HG02763 (cell line): Measurements from ENCODE around the gene C5orf34.
"Not testable (repeated sequence)": the region's sequence is repeated elsewhere in the genome, so short reads cannot be mapped to it uniquely, and the experiment has no call there.

Experiments
- ATAC-seq: cut with Tn5 transposase; IDR thresholded peaks from one replicate; pipeline ENCODE4 v1.9.1; 2021; ENCODE audit warnings: mild to moderate bottlenecking, moderate library complexity; ENCODE audit not compliant: unreplicated experiment

The C5orf34 gene

DNA sequence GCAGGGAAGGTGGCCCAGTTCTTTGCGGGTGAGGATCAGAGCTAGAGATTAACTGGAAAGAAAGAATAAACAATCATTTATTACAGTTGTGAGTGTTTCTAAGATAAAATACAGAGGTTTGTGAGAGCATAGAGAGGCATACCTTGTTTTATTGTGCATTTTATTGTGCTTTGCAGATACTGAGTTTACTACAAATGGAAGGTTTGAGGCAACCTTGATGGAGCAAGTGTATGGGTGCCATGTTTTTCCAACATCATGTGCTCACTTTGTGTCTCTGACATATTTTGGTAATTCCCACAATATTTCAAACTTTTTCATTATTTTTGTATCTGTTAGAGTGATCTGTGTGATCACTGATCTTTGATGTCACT lies 715 bp upstream of the C5orf34 start:
- ATAC-seq: no peak

DNA sequence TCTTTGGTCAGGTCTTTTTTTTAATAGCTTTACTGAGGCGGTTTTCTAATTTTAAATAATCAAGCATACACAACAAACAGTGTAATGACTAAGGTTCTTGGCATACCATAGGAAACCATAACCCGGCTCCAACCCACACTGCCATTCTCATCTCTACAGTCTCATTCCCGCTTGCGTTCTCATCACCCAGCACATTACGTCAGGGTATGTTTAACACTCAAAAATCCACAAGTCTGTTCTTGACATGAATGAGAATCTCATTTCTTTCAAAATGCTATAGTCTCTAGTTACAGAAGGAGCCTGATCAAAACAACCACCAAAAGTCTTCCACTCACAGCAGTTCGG lies 505 bp downstream of the C5orf34 start:
- peak; percentile 9 for ATAC-seq

DNA sequence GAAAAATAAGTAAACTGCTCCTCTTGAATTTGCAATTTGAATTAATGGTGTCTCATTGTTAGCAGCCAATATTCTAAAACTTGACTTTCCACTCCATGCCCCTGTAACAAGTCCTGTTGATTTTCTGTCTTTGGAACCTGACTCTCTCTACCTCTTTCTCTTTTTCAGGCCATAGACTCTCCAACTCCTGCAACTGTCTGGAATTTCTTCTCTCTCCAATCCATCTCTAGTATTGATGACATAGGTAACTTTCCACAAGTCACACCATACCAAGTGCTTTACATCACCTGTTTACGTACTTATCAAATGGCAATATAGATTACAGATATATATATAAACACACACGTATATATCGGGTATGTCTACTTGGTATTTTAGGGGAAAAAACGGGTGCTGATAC lies 923 bp downstream of the C5orf34 start:
- no peak for ATAC-seq

DNA sequence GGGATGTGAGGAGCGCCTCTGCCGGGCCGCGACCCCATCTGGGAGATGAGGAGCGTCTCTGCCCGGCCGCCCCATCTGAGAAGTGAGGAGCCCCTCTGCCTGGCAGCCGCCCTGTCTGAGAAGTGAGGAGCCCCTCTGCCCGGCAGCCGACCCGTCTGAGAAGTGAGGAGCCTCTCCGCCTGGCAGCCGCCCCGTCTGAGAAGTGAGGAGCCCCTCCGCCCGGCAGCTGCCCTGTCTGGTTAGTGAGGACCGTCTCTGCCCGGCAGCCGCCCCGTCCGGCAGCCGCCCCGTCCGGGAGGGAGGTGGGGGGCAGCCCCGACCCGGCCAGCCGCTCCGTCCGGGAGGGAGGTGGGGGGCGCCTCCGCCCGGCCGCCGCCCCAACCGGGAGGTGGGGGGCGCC lies 3.9 kb downstream of the C5orf34 start:
- ATAC-seq: not testable (repeated sequence)

DNA sequence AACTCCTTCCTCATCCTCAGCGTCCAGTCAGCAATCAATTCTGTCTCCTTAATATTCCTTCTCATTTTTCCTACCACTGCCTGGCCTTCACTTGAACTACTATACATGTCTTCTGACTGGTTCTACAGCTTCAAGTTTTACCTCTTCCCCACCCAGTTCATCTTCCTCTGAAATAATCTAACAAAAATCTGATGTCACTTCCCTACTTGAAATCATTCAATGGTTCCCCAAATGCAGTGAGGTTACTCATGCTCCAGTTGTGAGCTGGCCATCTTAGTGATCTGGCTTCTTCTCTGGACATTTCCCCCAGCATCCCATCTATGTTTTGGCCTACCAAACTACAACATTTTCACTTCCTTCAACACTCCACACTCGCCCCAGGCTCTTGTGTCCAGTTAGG lies 16.4 kb downstream of the C5orf34 start:
- ATAC-seq: no peak

DNA sequence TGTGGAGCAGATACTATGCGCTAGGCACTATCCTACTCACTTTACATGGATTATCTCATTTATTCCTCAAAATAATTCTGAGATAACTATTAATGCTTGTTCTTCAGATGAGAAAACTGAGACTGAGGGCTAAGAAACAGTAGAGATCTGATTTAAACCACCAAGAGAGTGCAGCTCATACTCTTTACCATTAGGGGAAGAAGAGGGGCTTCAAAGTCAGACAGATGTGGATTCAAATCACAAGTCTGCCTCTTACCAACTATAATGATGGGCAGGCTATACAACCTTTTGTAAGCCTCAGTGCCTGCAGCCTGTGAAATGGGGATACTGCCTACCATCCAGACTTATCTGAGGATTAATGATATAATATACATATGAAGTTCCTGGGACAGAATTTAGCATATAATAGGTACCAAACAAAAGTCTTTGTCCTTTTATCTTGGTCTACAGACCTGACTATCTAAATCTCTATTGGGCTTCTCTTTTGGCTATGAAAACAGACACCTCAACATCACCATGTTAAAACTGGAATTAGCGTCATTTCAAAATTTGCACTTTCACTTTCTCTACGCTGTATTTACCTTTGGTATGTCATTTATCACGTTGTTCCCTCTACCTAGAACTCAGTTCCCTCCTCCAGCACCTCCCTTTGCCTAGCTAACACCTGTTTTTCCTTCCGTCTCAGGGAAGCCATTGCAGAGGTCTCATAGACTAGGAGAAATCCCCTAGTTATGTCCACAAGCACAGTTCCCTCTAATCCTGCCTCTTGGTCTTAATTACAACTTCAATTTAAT lies 17.4 kb downstream of the C5orf34 start:
- no peak for ATAC-seq

DNA sequence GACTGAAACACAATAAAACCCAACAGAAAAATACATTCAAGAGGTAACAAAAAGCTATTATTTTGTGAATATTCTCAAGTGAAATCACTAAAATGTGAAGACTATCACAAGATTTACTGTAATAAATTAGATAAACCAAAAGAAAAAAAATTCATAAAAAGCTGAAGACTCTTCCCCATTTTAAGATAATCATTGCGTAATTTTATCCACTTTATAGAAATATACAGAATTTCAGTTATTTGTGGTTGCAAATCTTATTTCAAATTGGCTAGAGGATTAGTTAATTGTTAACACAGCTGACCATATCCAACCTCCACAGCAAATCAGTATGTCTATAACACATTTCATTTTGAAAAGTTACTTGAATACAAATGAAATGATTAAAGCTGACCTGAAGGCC lies 23.6 kb downstream of the C5orf34 start:
- no peak for ATAC-seq

DNA sequence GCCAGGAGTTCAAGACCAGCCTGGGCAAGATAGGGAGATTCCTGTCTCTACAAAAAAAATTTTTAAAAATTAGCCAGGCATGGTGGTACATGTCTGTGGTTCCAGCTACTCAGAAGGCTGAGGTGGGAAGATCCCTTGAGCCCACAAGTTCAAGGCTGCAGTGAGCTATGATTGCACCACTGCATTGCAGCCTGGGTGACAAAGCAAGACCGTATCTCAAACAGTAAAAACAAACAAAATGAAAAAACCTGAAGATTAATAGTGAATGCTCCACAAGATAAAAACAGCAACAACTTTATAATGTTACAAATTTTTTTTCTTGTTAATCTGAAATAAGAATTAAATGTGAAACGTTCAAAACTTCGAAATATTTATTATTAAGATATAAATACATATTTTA lies 28.6 kb downstream of the C5orf34 start:
- ATAC-seq: no peak

DNA sequence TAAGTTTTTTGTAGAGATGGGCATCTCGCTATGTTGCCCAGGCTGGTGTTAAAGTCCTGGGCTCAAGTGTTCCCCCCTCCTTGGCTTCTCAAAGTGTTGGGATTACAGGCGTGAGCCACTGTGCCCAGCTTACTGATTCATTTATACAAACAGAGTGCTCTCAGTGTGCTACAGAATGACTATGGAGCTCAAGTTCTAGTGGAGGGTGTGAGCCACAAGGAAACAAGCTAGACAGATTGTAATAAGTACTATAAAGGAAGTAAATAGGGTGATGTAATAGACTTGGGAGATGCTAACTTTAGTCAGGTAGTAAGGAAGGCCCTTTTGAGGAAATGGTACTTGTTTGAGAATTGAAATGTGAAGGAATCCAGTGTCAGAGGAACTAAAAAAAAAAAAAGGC lies 29.5 kb downstream of the C5orf34 start:
- ATAC-seq: no peak

DNA sequence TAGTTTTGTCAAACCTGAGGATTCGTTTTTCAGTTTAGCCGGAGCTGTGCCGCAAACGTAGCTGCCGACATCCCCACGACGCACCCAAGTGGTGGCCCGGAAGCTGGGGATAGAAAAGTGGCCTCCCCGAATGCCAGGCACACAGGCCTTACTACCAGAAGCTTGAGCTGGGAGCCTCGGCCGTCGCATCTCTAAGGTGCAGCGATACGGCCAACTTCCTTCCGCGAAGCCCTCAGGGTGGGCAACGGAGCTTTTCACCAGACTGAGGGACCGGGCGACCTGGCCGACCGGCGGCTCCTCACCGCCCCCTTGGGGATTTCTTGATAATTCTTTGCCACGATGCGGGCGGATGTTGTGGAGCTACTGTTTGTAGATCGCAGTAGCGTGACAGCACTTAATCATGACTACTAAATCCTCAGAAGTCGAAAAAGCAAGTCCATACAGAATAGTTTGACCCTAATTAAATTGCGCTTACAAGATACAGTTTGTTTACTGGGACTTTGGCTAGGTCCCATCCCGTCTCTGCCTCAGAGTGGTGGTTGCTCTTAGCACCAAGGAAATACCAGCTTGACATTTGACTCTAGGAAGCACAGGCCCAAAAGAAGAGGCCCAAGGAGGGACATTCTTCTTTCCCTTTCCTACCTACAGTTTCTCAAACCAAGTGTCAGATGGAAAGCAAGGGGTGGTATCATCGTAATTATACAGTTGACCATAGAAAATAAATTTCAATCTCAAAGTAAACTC lies 30.7 kb downstream of the C5orf34 start:
- ATAC-seq: peak; percentile 67

DNA sequence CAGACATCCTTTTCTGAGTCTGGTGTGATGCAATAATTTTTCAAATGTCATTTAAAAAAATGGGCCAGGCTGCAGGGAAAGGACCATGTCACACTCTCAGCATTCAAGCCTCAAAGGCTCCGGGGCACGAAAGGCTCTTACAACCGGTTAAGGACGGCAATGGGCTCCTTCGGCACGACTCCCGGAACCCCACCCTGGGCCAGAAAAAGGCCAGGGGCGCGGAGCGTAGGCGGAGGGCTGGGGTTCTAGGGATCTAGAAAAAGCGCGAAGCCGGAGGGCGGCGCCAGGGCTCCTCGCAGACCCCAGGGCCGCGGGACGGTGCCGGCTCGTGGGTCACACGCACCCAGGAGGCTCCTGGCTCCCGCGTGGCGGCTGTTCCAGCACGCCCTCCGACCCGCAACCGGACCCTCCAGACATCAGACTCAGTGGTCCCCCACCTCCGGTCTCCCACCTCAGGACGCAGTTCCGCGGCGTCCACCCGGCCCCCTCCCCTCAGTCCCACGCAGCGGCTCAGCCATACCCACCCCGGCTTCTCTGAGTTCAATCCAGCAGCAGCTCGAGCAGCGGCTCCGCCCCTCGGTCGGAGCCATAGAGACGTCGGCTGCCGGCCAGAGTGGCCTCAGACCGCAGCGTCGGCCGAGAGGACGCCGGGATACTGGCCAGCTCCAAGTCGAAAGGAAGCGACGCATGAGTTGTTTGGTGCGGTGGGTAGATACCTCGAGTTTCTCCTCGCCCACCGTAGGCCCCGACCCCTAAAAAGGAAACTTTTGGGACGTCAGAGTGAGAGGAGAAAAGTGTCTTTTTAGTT lies 31.4 kb downstream of the C5orf34 start, which contains the start of gene TMEM267:
Gene TMEM267 (minus strand): TSS at position 568 of the 808 bp plus-strand sequence. CDS start 29,896 bp downstream, outside the sequence.
- peak; percentile 91 for ATAC-seq

DNA sequence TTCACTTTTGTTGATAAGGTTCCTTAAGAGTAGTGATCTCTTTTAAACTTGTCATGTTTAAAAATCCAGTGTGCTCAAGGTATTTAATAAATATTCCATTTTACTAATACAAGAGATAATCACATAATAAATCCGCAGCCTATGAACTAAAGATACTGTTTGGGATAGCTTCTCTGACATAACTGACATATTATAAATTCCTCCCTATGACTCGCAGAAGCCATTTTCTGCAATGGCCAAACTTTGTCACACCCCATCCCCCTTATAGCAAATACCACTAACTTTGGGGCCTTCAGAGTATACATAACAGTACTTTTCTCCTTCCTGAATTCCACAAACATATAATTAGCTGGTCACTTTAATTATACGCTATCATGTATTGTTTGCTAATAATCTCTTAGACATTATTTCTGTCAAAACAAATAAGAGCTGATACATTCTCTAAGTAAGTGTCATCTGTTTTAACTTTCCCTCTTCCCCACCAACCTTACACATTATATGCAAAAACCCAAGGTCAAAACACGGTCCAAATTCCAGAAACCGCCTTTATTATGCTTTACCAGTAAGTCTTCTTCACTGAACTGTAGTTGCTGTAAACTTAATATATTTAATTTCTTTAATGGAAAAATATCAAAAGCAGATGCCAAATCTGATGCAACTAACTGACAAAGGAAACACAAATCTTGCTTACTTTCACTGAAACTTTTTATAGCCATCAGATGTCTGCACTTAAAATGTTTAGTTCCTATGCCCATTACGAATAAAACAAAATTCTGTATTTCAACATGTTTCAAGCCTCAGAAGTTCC lies 32.3 kb downstream of the C5orf34 start:
- ATAC-seq: no peak

DNA sequence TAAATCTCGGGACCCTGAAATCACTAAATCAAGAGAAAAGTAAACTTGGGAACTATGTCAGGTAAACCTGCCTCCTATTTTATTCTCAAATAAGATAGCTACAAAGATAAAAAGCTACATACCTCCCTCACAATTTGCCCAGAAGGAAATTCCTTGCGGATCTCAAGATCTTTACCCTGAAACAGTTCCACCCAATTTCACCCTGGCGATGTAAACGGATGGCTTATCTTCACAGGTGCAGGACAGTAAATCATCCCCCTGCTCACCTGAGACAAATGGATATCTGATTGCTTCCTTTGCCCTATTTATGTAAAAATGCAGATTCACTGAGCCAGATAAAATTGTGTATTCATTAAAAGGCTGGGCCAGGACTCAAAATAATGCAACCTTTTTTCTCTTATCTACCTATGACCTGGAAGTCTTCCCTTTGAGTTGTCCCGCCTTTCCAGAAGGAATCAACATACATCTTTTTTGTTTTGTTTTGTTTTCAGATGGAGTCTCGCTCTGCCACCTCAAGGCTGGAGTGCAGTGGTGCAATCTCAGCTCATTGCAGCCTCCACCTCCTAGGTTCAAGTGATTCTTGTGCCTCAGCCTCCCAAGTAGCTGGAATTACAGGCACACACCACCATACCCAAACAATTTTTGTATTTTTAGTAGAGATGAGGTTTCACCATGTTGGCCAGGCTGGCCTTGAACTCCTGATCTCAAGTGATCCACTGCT lies 45.1 kb downstream of the C5orf34 start:
- ATAC-seq: no peak

DNA sequence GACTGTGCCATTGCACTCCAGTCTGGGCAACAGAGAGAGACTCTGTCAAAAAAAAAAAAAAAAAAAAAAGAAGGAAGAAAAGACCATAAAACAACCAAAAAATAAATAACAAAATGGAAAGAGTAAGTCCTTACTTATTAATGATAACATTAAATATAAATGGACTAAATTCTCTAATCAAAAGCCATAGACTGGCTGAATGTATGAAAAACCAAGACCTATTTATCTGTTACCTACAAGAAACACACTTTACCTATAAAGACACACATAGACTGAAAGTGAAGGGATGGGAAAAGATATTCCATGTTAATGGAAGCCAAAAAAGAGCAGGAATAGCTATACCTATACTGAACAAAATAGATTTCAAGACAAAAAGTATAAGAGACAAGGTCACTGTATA lies 47.8 kb downstream of the C5orf34 start:
- no peak for ATAC-seq

DNA sequence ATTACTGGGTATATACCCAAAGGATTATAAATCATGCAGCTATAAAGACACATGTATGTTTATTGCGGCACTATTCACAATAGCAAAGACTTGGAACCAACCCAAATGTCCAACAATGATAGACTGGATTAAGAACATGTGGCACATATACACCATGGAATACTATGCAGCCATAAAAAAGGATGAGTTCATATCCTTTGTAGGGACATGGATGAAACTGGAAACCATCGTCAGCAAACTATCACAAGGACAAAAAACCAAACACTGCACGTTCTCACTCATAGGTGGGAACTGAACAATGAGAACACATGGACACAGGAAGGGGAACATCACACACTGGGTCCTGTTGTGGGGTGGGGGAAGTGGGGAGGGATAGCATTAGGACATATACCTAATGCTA lies 49.5 kb downstream of the C5orf34 start:
- ATAC-seq: not testable (repeated sequence)

DNA sequence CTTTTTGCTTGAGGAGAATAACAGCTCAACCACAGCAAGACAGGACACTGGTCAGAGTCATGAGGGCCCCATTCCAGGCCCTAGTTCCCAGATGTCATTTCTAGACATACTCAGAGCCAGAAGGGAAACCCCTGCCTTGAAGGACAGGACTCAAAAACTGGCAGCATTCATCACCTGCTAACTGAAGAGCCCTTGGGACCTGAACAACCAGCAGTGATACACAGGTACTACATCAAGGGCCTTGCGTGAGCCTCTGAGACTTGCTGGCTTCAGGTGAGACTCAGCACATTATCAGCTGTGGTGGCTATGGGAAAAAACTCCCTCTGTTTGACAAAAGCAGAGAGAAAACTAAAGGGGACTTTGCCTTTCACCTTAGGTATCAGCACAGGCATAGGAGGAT lies 53.9 kb downstream of the C5orf34 start:
- no peak for ATAC-seq

DNA sequence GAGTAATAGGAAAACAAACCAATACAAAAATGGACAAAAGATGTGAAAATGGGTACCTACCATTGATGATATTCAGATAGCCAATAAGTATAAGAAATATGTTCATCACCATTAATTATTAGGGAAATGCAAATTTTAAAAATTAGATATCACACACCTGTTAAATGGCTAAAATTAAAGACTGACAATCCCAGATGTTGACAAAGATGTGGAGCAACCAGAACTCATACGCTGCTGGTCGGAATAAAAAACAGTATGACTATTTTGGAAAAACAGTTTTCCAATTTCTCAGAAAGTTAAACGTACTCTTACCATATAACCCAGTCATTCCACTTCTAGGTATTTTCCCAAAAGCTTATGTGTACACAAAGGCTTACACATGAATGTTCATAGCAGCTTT lies 58.4 kb downstream of the C5orf34 start:
- no peak for ATAC-seq

DNA sequence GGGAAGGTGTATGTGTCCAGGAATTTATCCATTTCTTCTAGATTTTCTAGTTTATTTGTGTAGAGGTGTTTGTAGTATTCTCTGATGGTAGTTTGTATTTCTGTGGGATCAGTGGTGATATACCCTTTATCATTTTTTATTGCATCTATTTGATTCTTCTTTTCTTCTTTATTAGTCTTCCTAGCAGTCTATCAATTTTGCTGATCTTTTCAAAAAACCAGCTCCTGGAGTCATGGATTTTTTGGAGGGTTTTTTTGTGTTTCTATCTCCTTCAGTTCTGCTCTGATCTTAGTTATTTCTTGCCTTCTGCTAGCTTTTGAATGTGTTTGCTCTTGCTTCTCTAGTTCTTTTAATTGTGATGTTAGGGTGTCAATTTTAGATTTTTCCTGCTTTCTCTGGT lies 73.4 kb downstream of the C5orf34 start:
- not testable (repeated sequence) for ATAC-seq

DNA sequence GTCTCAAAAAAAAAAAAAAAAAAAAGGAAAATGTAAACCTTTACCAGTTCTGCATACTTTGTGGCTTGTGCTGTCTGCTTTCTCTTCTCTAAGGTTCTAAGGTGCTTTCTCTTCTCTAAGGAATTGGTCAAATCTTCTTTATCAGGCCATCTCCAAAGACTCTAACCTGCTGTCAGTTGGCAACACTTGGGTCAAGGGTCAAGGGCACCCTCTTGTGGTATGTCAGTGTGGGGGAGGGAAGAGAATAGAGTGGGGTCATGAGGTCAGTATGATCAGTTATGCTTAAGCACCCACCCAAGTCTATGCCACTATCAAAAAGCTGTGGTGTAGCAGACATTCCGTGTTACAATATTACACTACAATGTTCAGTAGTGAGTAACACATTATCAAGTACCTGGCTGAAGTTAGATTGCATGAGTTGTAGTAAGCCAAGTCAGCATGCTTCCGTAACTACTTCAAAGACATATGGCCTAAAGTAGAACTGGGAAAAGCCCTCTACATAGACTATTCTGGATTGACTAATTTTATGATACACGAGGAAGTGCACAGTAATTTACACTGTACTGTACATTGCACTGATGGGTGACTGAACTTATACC lies 77.8 kb downstream of the C5orf34 start:
- no peak for ATAC-seq
